ENCODE measurements around the gene ITPR1.

GRCh38 chr3:4804161-4805058 lies 311.3 kb downstream of the ITPR1 start:
- TF ChIP-seq CTCF (conservative IDR thresholded peaks at IDR 0.05; ENCODE audit: low read length) (no peak), EZH2phosphoT487 (IDR thresholded peaks at IDR 0.05; ENCODE audit: borderline replicate concordance, low read depth, low read length) (no peak)
